RWPE2 (cell line): ENCODE results near the gene KRTAP4-8.
"Not testable (repeated sequence)": the region's sequence is repeated elsewhere in the genome, so short reads cannot be mapped to it uniquely, and the experiment has no call there.

ENCODE experiments used
- ATAC-seq: fragments of 200-7000 bp; cut with Tn5 transposase; 3 replicates; pipeline ENCODE4 v1.9.1; 2021; ENCODE audit warnings: low read depth
- DNase-seq: peaks from one replicate; pipeline ENCODE4 v3.0.0-alpha.2; 2020; ENCODE audit warnings: low spot score
- H3K27ac ChIP-seq: fragments of 450-650 bp; 2 replicates; pipeline ENCODE4 v1.5.1; 2017; ENCODE audit warnings: mild to moderate bottlenecking; ENCODE audit not compliant: poor library complexity, severe bottlenecking
- H3K27me3 ChIP-seq: fragments of 250-450 bp; sonication (Bioruptor Pico); 2 replicates; pipeline ENCODE4 v1.5.1; 2021; ENCODE audit warnings: mild to moderate bottlenecking, moderate library complexity; ENCODE audit not compliant: insufficient read depth, poor library complexity, severe bottlenecking
- H3K36me3 ChIP-seq: fragments of 250-450 bp; sonication (Bioruptor Pico); 2 replicates; pipeline ENCODE4 v1.5.1; 2020; ENCODE audit warnings: low read depth, mild to moderate bottlenecking, moderate library complexity
- H3K4me1 ChIP-seq: fragments of 250-450 bp; sonication (Bioruptor Pico); 2 replicates; pipeline ENCODE4 v1.5.1; 2021; ENCODE audit warnings: mild to moderate bottlenecking, moderate library complexity; ENCODE audit not compliant: insufficient read depth, poor library complexity, severe bottlenecking
- H3K4me3 ChIP-seq: fragments of 250-450 bp; sonication (Bioruptor Pico); 2 replicates; pipeline ENCODE4 v1.5.1; 2021; ENCODE audit warnings: mild to moderate bottlenecking, moderate library complexity; ENCODE audit not compliant: severe bottlenecking
- H3K9me3 ChIP-seq: fragments of 250-450 bp; sonication (Bioruptor Pico); 2 replicates; pipeline ENCODE4 v1.5.1; 2021; ENCODE audit warnings: mild to moderate bottlenecking, moderate library complexity; ENCODE audit not compliant: severe bottlenecking
- CTCF ChIP-seq: fragments of 450-650 bp; IDR thresholded peaks from one replicate; pipeline ENCODE4 v1.5.1; 2017; ENCODE audit warnings: mild to moderate bottlenecking, moderate library complexity; ENCODE audit not compliant: poor library complexity, severe bottlenecking

Gene KRTAP4-8

GRCh38 chr17:41101586-41102259 is 3.8 kb upstream of the KRTAP4-8 start, which contains the start of gene KRTAP4-16:
KRTAP4-16 (minus strand) TSS chr17:41102209; CDS start chr17:41102209, 0 bp downstream.
- ATAC-seq (no peak), DNase-seq (no peak)
- H3K27me3 ChIP-seq = no peaks in the 10 kb centered on the region
- peak within 1 kb of the TSS; percentile 70 for H3K27ac ChIP-seq
- no peaks in the 10 kb centered on the region for H3K36me3 ChIP-seq
- H3K4me1 ChIP-seq = peaks cover 33% of the 10 kb centered on the region
- no peak for TF ChIP-seq CTCF
- H3K4me3 ChIP-seq = no peak within 1 kb of the TSS
- peaks cover 3% of the 10 kb centered on the region for H3K9me3 ChIP-seq

- not testable (repeated sequence) for H3K9me3 ChIP-seq, H3K36me3 ChIP-seq, H3K27me3 ChIP-seq, H3K4me3 ChIP-seq, DNase-seq
- peak; percentile 81 for ATAC-seq
- H3K4me1 ChIP-seq = peaks cover 33% of the 10 kb centered on the region
- H3K27ac ChIP-seq = peak overlapping the region; percentile 89
Observed at GRCh38 chr17:41099682-41100480, 1.9 kb upstream of the KRTAP4-8 start.

GRCh38 chr17:41098481-41098880 is 539 bp upstream of the KRTAP4-8 start:
- Histone ChIP-seq H3K9me3 (peaks cover 3% of the 10 kb centered on the region), H3K36me3 (no peaks in the 10 kb centered on the region), H3K27me3 (no peaks in the 10 kb centered on the region), H3K27ac (peak overlapping the region; percentile 89), H3K4me1 (peaks cover 27% of the 10 kb centered on the region), H3K4me3 (no peak overlapping the region)
- TF ChIP-seq CTCF = no peak
- DNase-seq (no peak), ATAC-seq (peak; percentile 81)

GRCh38 chr17:41096055-41096454 is 1.9 kb downstream of the KRTAP4-8 start:
- Histone ChIP-seq H3K27ac (no peak overlapping the region), H3K4me1 (peaks cover 26% of the 10 kb centered on the region), H3K4me3 (no peak overlapping the region), H3K9me3 (peaks cover 3% of the 10 kb centered on the region), H3K27me3 (no peaks in the 10 kb centered on the region), H3K36me3 (no peaks in the 10 kb centered on the region)
- no peak for DNase-seq
- no peak for TF ChIP-seq CTCF
- ATAC-seq = no peak

GRCh38 chr17:41088760-41089352 is 9.1 kb downstream of the KRTAP4-8 start:
- H3K27ac ChIP-seq, H3K27me3 ChIP-seq, ATAC-seq, H3K4me3 ChIP-seq, DNase-seq, H3K36me3 ChIP-seq, H3K9me3 ChIP-seq, H3K4me1 ChIP-seq: not testable (repeated sequence)

- not testable (repeated sequence) for H3K27me3 ChIP-seq, H3K4me1 ChIP-seq, ATAC-seq, H3K4me3 ChIP-seq, H3K9me3 ChIP-seq, DNase-seq, H3K36me3 ChIP-seq
- H3K27ac ChIP-seq = peak within 1 kb of the TSS; percentile 71
Observed at GRCh38 chr17:41084100-41084856, 13.7 kb downstream of the KRTAP4-8 start, which contains the start of gene KRTAP4-7. KRTAP4-7 (plus strand) TSS chr17:41084150; CDS start chr17:41084207, 57 bp downstream.

- H3K36me3 ChIP-seq, H3K4me3 ChIP-seq, DNase-seq, H3K27me3 ChIP-seq, H3K9me3 ChIP-seq, H3K4me1 ChIP-seq: not testable (repeated sequence)
- ATAC-seq = peak; percentile 95
- peak overlapping the region; percentile 71 for H3K27ac ChIP-seq
Observed at GRCh38 chr17:41083427-41083826, 14.5 kb downstream of the KRTAP4-8 start.
